ENCODE measurements around the gene TMEM51. TPM values are rescaled to one million over a fixed set of nuclear protein-coding genes. Genes with fewer than 3 reads are reported as not detected.

The TMEM51 gene
- total RNA-seq, 1 donor from 2014 or later = 4.1 TPM

GRCh38 chr1:15107911-15108310 is 45.6 kb upstream of the TMEM51 start:
- H3K4me1 ChIP-seq = peaks cover 3% of the 10 kb centered on the region
- no peak for TF ChIP-seq CTCF (IDR thresholded peaks at IDR 0.05; ENCODE audit: borderline replicate concordance)
- H3K4me3 ChIP-seq = no peak overlapping the region
- H3K9me3 ChIP-seq (replicated peaks) = peaks cover 13% of the 10 kb centered on the region
- intact Hi-C loops (cut with micrococcal nuclease) = no loop called here
- H3K27ac ChIP-seq (replicated peaks) = no peak overlapping the region
- H3K27me3 ChIP-seq (ENCODE audit: low read depth) = peaks cover 6% of the 10 kb centered on the region
- DNase-seq = no peak
- H3K36me3 ChIP-seq = no peaks in the 10 kb centered on the region

- Histone ChIP-seq H3K27ac (replicated peaks) (no peak overlapping the region), H3K27me3 (ENCODE audit: low read depth) (peaks cover 5% of the 10 kb centered on the region), H3K36me3 (no peaks in the 10 kb centered on the region), H3K4me3 (no peak overlapping the region), H3K4me1 (peaks cover 3% of the 10 kb centered on the region), H3K9me3 (replicated peaks) (peaks cover 2% of the 10 kb centered on the region)
- intact Hi-C loops (cut with micrococcal nuclease) = no loop called here
- DNase-seq = no peak
- TF ChIP-seq CTCF (IDR thresholded peaks at IDR 0.05; ENCODE audit: borderline replicate concordance) = no peak
Measured at GRCh38 chr1:15110128-15110866, 43.2 kb upstream of the TMEM51 start.

GRCh38 chr1:15110867-15111230 is 42.7 kb upstream of the TMEM51 start:
- peaks cover 3% of the 10 kb centered on the region for H3K4me1 ChIP-seq
- H3K36me3 ChIP-seq = no peaks in the 10 kb centered on the region
- H3K9me3 ChIP-seq (replicated peaks) = no peaks in the 10 kb centered on the region
- no peak for DNase-seq
- H3K27ac ChIP-seq (replicated peaks) = no peak overlapping the region
- peaks cover 5% of the 10 kb centered on the region for H3K27me3 ChIP-seq (ENCODE audit: low read depth)
- H3K4me3 ChIP-seq = no peak overlapping the region
- intact Hi-C loops (cut with micrococcal nuclease) = no loop called here
- no peak for TF ChIP-seq CTCF (IDR thresholded peaks at IDR 0.05; ENCODE audit: borderline replicate concordance)

- intact Hi-C loops (cut with micrococcal nuclease) = no loop called here
- Histone ChIP-seq H3K36me3 (no peaks in the 10 kb centered on the region), H3K4me3 (no peak overlapping the region), H3K27me3 (ENCODE audit: low read depth) (peaks cover 5% of the 10 kb centered on the region), H3K9me3 (replicated peaks) (no peaks in the 10 kb centered on the region), H3K4me1 (peaks cover 3% of the 10 kb centered on the region), H3K27ac (replicated peaks) (no peak overlapping the region)
- DNase-seq = no peak
- no peak for TF ChIP-seq CTCF (IDR thresholded peaks at IDR 0.05; ENCODE audit: borderline replicate concordance)
Measured at GRCh38 chr1:15113146-15113545, 40.4 kb upstream of the TMEM51 start.

- no peak for DNase-seq
- no peak overlapping the region for H3K27ac ChIP-seq (replicated peaks)
- no peaks in the 10 kb centered on the region for H3K9me3 ChIP-seq (replicated peaks)
- peaks cover 3% of the 10 kb centered on the region for H3K4me1 ChIP-seq
- H3K27me3 ChIP-seq (ENCODE audit: low read depth) = peaks cover 5% of the 10 kb centered on the region
- intact Hi-C loops (cut with micrococcal nuclease) = no loop called here
- no peaks in the 10 kb centered on the region for H3K36me3 ChIP-seq
- TF ChIP-seq CTCF (IDR thresholded peaks at IDR 0.05; ENCODE audit: borderline replicate concordance) = no peak
- no peak overlapping the region for H3K4me3 ChIP-seq
Measured at GRCh38 chr1:15114884-15115283, 38.7 kb upstream of the TMEM51 start.
